Adipose tissue (tissue), 3 donors: ENCODE data around the gene NPHP4. TPM values are rescaled to one million over a fixed set of nuclear protein-coding genes. Genes with fewer than 3 reads are reported as not detected.

Experiments used
- H3K27ac ChIP-seq: one replicate; pipeline ENCODE4 v1.5.1; 2013; ENCODE audit warnings: low read depth, low read length
- WGBS, 3 donors: extraction: QIAGEN DNeasy Blood & Tissue Kit; methylation state at CpG; one replicate each; pipeline ENCODE4 v1.1.7; 2013; 5-methylcytosine and 5-hydroxymethylcytosine counted together
- polyA plus RNA-seq, 3 donors: library from polyadenylated mRNA; stranded (reverse); fragments of 200-250 nt; gene quantifications; one replicate each; pipeline ENCODE4 v1.2.3, GENCODE V29; 2013
- donor health status: healthy with polysubstance abuse.
- donor health status: Bipolar disorder and iron deficiency.
- donor health status: healthy.

The NPHP4 gene
- polyA plus RNA-seq, 3 donors, result 5.0 to 14.3 (median 6.4) TPM

DNA sequence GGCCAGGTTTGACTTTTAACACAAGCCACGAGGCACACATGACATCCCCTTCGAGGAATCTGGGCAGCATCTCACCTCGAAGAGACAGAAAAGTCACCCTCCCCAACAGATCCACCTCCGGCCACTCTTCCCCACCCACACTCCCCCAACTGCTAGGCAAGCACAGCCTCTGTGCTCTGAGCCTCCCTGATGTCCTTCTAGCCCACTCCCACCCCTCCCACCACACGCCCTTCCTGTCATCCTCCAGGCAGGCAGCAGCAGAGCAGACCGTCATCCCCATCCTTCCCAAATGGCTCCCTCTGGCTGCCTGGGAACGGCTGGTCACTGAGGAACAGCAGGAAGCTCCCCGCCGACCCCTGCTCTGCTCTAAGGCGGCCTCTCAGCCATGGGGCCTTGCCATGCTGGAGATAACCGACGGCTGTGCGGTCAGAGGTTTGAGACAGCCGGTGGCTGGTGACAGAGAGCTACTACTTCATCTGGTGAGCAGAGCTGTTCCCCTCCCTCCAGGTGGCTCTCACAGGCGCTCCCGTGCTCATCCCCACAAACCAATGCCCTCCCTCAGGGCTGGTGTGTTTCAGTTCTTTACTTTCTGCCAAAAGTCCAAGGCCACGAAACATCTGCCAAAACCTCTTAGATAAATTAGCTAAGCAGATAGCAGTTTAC is 25.6 kb downstream of the NPHP4 start:
- whole genome bisulfite sequencing, 3 donors, result 74 to 84% (median 80%) methylated on average over 17 of the region's 17 CpGs

GRCh38 chr1:5965586-5966131 is 26.6 kb downstream of the NPHP4 start:
- no peak overlapping the region for H3K27ac ChIP-seq
- 94 to 96% (median 94%) methylated on average over 16 of the region's 16 CpGs for WGBS, 3 donors

More for the DNA sequence above, 25.6 kb downstream of the NPHP4 start:
- H3K27ac ChIP-seq, result no peak overlapping the region

DNA sequence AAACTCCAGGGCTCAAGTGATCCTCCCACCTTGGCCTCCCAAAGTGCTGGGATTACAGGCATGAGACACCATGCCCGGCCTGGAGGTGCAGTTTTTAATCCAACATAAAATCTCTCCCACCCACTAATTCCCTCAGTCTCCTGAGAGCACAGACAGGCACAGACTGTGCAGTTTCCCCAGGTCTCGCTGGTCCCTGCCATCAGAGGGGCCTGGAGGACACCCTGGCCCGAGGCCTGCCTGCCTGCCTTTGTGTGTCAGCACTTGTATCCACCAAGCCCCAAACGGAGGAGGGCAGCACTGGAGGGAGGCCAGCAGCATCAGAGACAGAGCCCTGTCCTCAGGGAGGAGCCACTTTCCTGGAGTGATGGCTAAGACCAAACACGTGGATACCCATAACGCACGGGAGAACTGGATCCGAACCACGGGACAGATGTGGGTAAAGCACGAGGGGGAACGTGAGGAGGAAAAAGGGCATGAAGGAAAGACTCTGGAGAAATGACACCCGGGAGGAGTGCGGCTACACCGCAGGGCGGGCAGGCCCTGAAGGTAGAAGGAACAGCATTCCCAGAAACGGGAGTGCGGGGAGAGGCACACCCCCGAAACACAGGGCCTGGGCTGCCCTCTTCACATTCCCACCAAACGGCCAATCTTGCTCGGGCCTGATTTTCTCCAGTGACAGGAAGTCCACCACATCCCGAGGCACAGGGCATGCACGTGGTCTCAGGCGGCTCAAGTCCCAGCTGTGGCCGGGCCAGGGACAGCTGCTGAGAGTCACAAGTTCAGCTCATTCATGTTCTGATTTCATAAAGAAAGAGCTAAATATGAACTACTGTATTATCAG is 29.7 kb downstream of the NPHP4 start:
- no peak overlapping the region for H3K27ac ChIP-seq
- WGBS, 3 donors, result 88 to 95% (median 91%) methylated on average over 23 to 24 of the region's 24 CpGs

DNA sequence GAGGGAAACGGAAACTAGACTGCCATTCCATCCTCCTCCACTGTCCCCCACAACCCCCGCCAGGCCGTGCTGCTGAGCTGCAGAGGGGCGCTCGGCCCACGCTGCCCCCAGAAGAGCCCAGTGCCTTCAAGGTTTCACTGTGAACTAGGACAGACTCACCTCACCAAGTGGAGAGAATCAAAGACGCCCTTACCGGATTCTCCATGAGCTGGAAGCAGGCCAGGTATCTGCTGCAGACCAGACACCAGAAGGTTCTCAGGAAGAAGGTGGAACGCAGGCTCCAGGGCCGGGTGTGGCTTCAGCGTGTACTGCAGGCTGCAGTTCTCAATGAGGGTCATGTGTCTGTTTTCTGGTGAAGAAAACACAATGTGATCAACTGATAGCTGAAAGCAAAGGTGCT is 30.6 kb downstream of the NPHP4 start:
- no peak overlapping the region for H3K27ac ChIP-seq
- WGBS, 3 donors, result 89 to 95% (median 91%) methylated on average over 11 of the region's 11 CpGs

GRCh38 chr1:5960336-5960735 is 31.9 kb downstream of the NPHP4 start:
- no peak overlapping the region for H3K27ac ChIP-seq
- WGBS, 3 donors, result 90 to 96% (median 92%) methylated on average over 7 of the region's 7 CpGs

DNA sequence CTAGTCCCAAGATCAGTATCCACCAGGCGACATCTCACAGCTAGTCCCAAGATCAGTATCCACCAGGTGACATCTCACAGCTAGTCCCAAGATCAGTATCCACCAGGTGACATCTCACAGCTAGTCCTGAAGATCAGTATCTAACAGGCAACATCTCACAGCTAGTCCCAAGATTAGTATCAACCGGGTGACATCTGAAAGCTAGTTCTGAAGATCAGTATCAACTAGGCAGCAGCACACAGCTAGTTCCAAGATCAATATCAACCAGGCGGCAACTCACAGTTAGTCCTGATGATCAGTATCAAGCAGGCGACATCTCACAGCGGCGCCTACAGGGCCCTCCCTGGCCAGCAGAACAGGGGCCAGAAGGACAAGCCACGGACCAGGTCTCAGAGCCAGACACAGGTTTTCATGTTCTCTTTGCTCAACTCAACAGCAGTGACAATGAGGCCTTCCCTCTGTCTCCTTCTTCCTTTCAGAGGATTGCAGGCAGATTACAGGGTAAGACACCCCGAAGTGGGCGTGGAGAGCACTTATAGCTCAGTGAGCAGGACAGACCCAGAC is 32.5 kb downstream of the NPHP4 start:
- H3K27ac ChIP-seq, result no peak overlapping the region
- WGBS, 3 donors, result 93 to 94% (median 93%) methylated on average over 9 of the region's 9 CpGs

DNA sequence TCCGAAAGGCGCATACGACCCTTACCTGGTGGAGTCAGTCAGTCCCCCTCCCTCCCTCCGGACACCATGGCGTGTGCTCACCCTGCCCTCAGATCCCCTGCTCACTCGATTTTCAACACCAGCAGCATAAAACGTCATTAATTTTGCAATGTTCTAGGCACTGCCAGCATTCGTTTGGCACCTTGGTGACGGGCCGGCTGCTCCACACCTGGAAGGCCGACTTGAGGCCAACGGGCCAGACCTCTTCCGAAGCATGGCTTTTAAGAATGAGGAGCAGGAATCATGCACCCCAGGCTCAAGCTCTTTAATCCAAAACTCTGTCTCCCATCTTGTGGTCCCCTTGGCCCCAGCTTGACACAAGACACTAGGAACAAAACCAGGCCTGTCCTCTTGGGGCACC is 33.1 kb downstream of the NPHP4 start:
- H3K27ac ChIP-seq, result no peak overlapping the region
- 84 to 90% (median 90%) methylated on average over 13 of the region's 13 CpGs for WGBS, 3 donors

DNA sequence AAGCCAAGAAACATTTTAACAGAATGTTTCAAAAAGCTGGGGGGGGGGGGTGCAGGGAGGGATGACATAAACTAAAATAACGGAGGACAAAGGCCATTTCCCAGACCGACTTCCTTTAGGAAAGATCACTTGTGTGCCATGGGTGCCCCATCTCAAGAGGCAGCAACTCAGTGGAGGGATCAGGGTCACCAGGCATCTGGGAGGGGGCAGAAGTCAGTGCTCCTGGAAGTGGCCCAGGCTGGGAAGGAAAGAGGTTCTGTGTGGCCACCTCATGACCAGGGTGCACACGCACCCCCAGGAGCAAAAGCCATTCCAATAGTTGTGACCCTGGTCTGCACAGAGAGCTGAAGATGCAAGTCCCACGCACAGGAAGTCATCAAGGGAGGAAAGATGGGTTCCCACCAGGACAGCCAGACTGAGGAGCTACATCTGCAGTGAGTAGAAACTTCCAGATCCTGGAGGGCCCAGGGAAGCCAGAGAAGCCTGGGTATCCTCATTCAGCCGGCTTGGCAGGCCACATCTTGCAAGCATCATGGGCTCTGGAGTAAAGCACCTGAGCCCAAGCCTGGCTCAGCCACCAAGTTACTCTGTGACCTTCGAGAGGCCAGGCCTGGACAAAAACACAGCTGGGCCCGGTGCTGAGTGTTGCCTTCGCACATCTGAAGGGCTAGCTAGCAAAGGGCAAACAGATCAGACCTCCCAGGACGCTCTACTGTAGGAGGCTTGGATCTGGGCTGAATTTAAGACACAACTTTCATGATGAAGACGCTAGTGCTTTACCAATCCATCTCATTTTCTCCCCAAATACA is 36.0 kb downstream of the NPHP4 start:
- 81 to 91% (median 91%) methylated on average over 10 of the region's 10 CpGs for WGBS, 3 donors
- H3K27ac ChIP-seq, result no peak overlapping the region

GRCh38 chr1:5955479-5955977 is 36.7 kb downstream of the NPHP4 start:
- H3K27ac ChIP-seq, result no peak overlapping the region
- WGBS, 3 donors, result 94 to 96% (median 94%) methylated on average over 10 of the region's 10 CpGs

DNA sequence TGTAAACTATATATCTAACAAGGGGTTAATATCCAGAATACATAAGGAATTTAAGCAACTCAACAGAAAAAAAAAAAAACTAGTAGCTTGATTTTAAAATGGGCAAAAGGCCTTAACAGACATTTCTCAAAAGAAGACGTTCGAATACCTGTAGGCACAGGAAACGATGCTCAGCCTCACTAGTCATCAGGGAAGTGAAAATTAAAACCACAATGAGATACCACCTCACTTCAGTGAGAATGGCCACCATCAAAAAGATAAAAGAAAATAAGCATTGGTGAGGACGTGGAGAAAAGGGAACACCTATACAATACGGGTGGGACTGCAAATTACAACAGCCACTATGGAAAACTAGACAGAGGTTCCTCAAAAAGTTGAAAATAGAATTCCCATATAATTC is 37.3 kb downstream of the NPHP4 start:
- WGBS, 3 donors, result 79 to 84% (median 82%) methylated on average over 5 of the region's 5 CpGs
- no peak overlapping the region for H3K27ac ChIP-seq

DNA sequence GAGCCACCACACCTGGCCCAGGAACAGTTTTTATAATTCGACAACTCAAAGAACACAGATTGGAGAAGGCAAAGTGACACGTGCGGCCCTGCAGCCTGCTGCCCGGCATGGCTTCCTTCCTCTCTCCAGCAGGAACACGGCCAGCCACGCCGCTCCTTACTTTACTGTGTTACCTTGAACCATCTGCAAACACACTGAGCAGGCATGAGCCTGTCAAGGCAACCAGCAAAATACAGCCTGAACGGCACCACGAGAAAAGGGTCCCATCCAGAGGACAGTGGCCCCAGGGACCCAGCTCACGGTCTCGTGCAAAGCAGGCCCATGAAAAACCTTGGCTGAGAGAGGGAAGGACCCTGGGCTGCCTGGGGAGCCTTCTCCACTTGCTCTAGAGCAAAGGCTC is 38.8 kb downstream of the NPHP4 start:
- 94 to 97% (median 95%) methylated on average over 11 of the region's 11 CpGs for WGBS, 3 donors
- H3K27ac ChIP-seq, result no peak overlapping the region

DNA sequence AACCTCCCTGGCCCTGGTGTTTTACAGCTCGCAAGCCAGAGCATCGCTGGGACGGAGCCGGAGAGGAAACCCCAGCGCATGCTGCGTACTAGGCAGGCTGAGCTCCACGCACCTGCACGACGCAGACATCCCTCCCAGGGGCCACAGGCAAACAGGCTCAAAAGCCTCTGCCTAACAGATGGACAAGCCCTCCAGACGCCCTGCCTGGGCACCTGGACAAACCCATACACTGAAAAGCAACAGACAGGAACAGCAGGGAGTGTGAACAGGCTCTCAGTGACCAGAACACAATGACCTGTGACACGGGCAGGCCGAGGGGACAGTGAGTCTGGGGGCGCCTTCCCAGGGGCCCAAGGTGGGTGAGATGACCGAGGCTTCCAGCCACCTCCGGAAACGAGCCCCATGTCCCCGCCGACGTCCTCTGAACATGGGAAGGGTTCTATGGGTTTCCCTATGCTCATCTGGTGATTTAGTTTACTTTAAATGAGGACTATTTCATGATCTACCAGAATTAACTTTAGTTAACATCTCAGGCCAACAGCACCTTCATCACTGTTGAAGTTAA is 40.3 kb downstream of the NPHP4 start:
- WGBS, 3 donors, result 95 to 96% (median 95%) methylated on average over 19 of the region's 19 CpGs

DNA sequence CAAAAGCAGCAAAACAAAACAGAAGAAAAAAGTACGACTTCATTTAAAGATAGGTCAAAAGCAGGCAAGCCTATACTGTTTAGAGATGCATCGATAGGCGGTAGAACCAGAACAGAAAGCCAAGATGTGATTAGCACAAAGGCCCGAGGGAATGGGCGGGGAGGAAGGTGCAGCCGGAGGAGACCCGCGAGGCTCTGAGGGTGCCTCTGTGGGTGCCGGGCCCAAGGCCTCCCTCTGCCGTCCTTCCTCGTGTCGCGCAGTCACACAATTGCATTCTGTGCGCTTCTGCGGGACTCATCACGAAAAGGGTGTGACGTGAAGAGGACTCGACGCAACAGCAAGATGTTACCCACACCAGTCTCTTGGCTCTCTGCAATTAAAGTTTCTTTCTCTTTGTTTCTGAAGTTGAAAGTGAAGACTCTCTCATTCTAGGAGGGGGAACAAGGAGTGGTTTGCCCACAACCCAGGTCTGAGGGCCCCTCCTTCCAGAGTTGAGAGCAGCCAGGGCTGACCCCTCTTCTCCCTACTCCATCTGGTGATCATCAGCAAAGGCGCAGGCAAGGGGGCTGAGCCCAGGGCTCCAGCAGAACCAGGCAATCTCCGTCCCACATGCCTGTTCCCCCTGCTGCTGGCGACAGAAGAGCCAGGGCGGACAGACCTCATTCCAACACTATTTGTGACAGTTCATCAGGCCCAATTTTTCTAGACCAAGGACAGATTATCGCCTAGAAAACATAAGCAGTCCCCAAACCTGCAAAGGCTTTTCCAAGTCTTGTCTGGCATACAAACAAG is 41.0 kb downstream of the NPHP4 start:
- no peak overlapping the region for H3K27ac ChIP-seq
- whole genome bisulfite sequencing, 3 donors, result 92 to 96% (median 94%) methylated on average over 24 of the region's 24 CpGs

More for the DNA sequence above, 40.3 kb downstream of the NPHP4 start:
- no peak overlapping the region for H3K27ac ChIP-seq

DNA sequence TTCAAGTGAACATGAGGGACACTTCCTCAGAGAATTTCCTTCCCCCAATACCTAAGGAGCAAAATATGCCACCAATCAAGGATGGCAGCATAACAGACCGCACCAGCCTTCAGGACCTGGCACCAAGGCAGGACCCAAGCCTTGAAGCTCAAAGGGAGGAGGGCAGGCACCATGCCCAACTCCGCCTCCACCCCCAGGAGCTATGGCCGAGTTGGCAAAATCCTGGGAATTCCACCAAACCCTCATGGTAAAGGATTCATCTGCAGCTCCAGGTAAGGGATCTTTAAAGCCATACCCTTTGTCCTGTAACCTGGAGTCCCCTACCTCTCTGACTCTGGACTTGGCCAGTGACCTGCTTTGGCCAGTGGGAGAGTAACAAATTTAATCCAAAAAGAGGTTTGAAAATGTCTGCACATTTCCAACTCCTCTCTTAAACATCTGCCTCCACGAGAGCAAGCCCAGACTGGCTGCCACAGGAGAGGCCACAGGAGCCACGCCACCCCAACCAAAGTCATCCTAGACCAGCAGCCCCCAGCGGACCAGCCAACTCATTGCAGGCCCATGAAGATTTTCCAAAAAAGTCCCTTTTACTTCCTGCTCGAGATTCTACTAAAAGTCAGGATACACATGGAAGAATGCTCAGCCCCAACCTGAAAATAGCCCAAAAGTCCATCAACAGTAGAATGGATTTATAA is 41.9 kb downstream of the NPHP4 start:
- 86 to 91% (median 88%) methylated on average over 7 of the region's 7 CpGs for WGBS, 3 donors
- no peak overlapping the region for H3K27ac ChIP-seq

DNA sequence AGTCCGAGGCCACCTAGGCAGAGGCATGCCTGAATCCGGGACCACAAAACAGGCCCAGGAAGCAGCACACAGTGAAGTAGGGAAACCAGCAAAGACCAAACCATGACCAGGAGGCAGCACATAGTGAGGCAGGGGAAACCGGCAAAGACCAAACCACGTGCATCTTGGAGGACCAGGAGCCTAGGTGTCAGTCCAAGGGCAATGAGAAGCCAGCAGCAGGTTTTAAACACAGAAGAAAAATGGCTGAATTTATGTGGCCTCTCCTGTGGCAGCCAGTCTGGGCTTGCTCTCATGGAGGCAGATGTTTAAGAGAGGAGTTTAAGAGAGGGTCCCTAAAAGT is 42.5 kb downstream of the NPHP4 start:
- 72 to 99% (median 83%) methylated on average over 4 of the region's 4 CpGs for WGBS, 3 donors
- H3K27ac ChIP-seq, result no peak overlapping the region

DNA sequence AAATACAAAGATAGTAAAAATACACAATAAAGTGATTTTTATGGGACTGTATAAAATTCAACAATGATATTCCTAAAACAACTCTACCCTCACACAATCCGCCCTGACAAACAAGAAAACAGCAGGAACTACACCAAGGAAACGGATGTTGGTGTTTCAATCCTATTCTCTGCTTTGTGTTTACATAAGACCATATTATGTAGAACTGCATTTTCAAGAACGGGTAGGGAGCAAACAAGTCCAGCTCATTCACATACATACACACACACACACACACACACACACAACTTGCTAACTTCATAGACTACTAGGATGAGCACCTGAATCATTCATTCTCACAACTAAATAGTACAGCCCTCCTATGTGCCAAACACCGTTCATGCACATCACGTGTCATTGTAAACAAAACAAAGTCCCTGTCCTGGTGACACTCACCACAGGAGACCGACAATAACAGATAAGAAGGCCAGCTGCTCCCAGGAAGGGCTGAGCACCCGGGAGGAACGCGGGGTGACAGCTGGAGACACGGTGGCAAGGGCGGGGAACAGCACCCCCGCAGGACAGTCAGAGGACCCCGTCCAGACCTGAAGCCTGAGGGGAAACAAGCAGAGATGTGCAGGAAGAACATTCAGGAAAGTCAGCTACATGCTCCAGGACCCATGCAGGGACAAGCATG is 43.0 kb downstream of the NPHP4 start:
- H3K27ac ChIP-seq, result no peak overlapping the region
- 85 to 87% (median 86%) methylated on average over 13 of the region's 13 CpGs for WGBS, 3 donors
